ENCODE measurements around the gene TP53TG5. TPM values are rescaled to one million over a fixed set of nuclear protein-coding genes. Genes with fewer than 3 reads are reported as not detected.

The TP53TG5 gene
- total RNA-seq, 1 donor from 2014 or later: not detected

- Histone ChIP-seq H3K27me3 (ENCODE audit: insufficient read depth, low read length) (no peaks in the 10 kb centered on the region), H3K4me2 (ENCODE audit: low read length) (peak overlapping the region; percentile 71), H3K4me3 (ENCODE audit: insufficient read depth, low read depth, low read length) (no peak overlapping the region), H3K36me3 (ENCODE audit: insufficient read depth, low read length) (peaks cover 30% of the 10 kb centered on the region), H3K79me2 (ENCODE audit: insufficient read depth, low read length) (peaks cover 29% of the 10 kb centered on the region), H3K27ac (ENCODE audit: low read depth, low read length) (peak overlapping the region; percentile 90), H3K4me1 (ENCODE audit: insufficient read depth, low read length) (peaks cover 27% of the 10 kb centered on the region), H2AFZ (ENCODE audit: low read depth, low read length) (no peak overlapping the region), H4K20me1 (ENCODE audit: insufficient read depth, low read length) (peaks cover 12% of the 10 kb centered on the region), H3K9me3 (ENCODE audit: insufficient read depth, low read depth, low read length) (no peaks in the 10 kb centered on the region), H3K9ac (ENCODE audit: low read length) (peak overlapping the region; percentile 60)
- TF ChIP-seq, protein P1, sequence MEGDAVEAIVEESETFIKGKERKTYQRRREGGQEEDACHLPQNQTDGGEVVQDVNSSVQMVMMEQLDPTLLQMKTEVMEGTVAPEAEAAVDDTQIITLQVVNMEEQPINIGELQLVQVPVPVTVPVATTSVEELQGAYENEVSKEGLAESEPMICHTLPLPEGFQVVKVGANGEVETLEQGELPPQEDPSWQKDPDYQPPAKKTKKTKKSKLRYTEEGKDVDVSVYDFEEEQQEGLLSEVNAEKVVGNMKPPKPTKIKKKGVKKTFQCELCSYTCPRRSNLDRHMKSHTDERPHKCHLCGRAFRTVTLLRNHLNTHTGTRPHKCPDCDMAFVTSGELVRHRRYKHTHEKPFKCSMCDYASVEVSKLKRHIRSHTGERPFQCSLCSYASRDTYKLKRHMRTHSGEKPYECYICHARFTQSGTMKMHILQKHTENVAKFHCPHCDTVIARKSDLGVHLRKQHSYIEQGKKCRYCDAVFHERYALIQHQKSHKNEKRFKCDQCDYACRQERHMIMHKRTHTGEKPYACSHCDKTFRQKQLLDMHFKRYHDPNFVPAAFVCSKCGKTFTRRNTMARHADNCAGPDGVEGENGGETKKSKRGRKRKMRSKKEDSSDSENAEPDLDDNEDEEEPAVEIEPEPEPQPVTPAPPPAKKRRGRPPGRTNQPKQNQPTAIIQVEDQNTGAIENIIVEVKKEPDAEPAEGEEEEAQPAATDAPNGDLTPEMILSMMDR (IDR thresholded peaks at IDR 0.05; ENCODE audit: insufficient read depth, low read depth, low read length): no peak
- TF ChIP-seq EZH2 (IDR thresholded peaks at IDR 0.05; ENCODE audit: insufficient read depth, low read length): no peak
- Mint-ChIP-seq H3K27me3 (ENCODE audit: low read depth, unreplicated experiment) (no peaks in the 10 kb centered on the region), H3K4me3 (ENCODE audit: unreplicated experiment) (no peak overlapping the region), H3K27ac (ENCODE audit: unreplicated experiment) (no peak overlapping the region), H3K36me3 (ENCODE audit: low read depth, unreplicated experiment) (no peaks in the 10 kb centered on the region), H3K9me3 (ENCODE audit: unreplicated experiment) (no peaks in the 10 kb centered on the region), H3K4me1 (ENCODE audit: low read depth, unreplicated experiment) (no peaks in the 10 kb centered on the region)
- no peak for DNase-seq (ENCODE audit: low read depth)
- FAIRE-seq: no peak
Observed at GRCh38 chr20:45420125-45420524, 42.0 kb upstream of the TP53TG5 start.

DNA sequence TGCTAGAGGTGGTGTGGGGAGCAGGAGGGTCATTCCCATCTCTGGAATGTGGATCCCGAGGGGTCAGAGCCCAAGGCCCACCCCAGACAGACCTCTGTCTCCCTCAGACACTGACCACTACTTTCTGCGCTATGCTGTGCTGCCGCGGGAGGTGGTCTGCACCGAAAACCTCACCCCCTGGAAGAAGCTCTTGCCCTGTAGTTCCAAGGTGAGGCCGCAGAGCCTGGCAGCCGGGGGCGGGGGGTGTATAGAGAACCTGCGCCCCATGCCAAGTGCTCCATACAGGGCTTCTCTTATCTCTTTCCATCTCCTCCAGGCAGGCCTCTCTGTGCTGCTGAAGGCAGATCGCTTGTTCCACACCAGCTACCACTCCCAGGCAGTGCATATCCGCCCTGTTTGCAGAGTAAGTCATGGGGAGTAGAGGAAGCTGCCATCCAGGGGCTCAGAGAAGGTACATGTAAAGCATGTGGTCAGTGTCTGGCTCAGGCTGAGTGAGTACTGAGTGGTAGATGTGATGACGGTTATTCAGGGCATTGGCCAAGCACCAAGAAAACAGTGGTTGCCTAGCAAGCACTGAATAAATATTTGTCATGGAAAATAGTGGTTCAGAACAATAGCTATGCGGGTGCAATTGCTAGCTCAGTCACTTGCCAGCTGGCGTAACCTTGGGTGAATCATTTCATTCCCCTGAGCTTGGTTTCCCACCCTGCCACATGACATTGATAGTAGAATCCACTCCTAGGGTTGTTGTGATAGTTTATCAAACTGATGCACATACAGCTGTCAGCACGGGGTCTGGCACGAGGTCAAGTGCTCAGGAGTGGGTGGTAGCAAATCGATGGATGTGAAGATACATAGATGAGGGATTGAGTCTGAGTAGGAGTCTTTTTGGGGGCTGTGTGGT, 41.3 kb upstream of the TP53TG5 start:
- H3K9me3 Mint-ChIP-seq (ENCODE audit: unreplicated experiment): no peaks in the 10 kb centered on the region
- Histone ChIP-seq H3K4me2 (ENCODE audit: low read length) (peak overlapping the region; percentile 71), H3K4me3 (ENCODE audit: insufficient read depth, low read depth, low read length) (no peak overlapping the region), H3K27ac (ENCODE audit: low read depth, low read length) (peak overlapping the region; percentile 90), H3K27me3 (ENCODE audit: insufficient read depth, low read length) (no peaks in the 10 kb centered on the region), H3K9me3 (ENCODE audit: insufficient read depth, low read depth, low read length) (no peaks in the 10 kb centered on the region), H3K36me3 (ENCODE audit: insufficient read depth, low read length) (peaks cover 26% of the 10 kb centered on the region), H3K4me1 (ENCODE audit: insufficient read depth, low read length) (peaks cover 27% of the 10 kb centered on the region), H4K20me1 (ENCODE audit: insufficient read depth, low read length) (peaks cover 12% of the 10 kb centered on the region), H2AFZ (ENCODE audit: low read depth, low read length) (no peak overlapping the region), H3K79me2 (ENCODE audit: insufficient read depth, low read length) (peaks cover 29% of the 10 kb centered on the region), H3K9ac (ENCODE audit: low read length) (peak overlapping the region; percentile 70)
- H3K27ac Mint-ChIP-seq (ENCODE audit: unreplicated experiment): no peak overlapping the region
- H3K27me3 Mint-ChIP-seq (ENCODE audit: low read depth, unreplicated experiment): no peaks in the 10 kb centered on the region
- FAIRE-seq: peak; percentile 64
- no peak for TF ChIP-seq EZH2 (IDR thresholded peaks at IDR 0.05; ENCODE audit: insufficient read depth, low read length)
- TF ChIP-seq, protein P1 (IDR thresholded peaks at IDR 0.05; ENCODE audit: insufficient read depth, low read depth, low read length): no peak
- no peaks in the 10 kb centered on the region for H3K4me1 Mint-ChIP-seq (ENCODE audit: low read depth, unreplicated experiment)
- H3K36me3 Mint-ChIP-seq (ENCODE audit: low read depth, unreplicated experiment): no peaks in the 10 kb centered on the region
- H3K4me3 Mint-ChIP-seq (ENCODE audit: unreplicated experiment): no peak overlapping the region
- DNase-seq (ENCODE audit: low read depth): peak; percentile 97

GRCh38 chr20:45416917-45417316, 38.8 kb upstream of the TP53TG5 start:
- Histone ChIP-seq H4K20me1 (ENCODE audit: insufficient read depth, low read length) (peaks cover 12% of the 10 kb centered on the region), H3K9me3 (ENCODE audit: insufficient read depth, low read depth, low read length) (no peaks in the 10 kb centered on the region), H3K27me3 (ENCODE audit: insufficient read depth, low read length) (no peaks in the 10 kb centered on the region), H2AFZ (ENCODE audit: low read depth, low read length) (no peak overlapping the region), H3K27ac (ENCODE audit: low read depth, low read length) (no peak overlapping the region), H3K4me2 (ENCODE audit: low read length) (peak overlapping the region; percentile 91), H3K79me2 (ENCODE audit: insufficient read depth, low read length) (peaks cover 29% of the 10 kb centered on the region), H3K4me3 (ENCODE audit: insufficient read depth, low read depth, low read length) (peak overlapping the region; percentile 79), H3K4me1 (ENCODE audit: insufficient read depth, low read length) (peaks cover 27% of the 10 kb centered on the region), H3K9ac (ENCODE audit: low read length) (peak overlapping the region; percentile 92), H3K36me3 (ENCODE audit: insufficient read depth, low read length) (peaks cover 17% of the 10 kb centered on the region)
- no peak for FAIRE-seq
- no peaks in the 10 kb centered on the region for H3K27me3 Mint-ChIP-seq (ENCODE audit: low read depth, unreplicated experiment)
- TF ChIP-seq EZH2 (IDR thresholded peaks at IDR 0.05; ENCODE audit: insufficient read depth, low read length): no peak
- TF ChIP-seq, protein P1 (IDR thresholded peaks at IDR 0.05; ENCODE audit: insufficient read depth, low read depth, low read length): no peak
- no peak overlapping the region for H3K27ac Mint-ChIP-seq (ENCODE audit: unreplicated experiment)
- DNase-seq (ENCODE audit: low read depth): no peak
- H3K4me1 Mint-ChIP-seq (ENCODE audit: low read depth, unreplicated experiment): no peaks in the 10 kb centered on the region
- H3K36me3 Mint-ChIP-seq (ENCODE audit: low read depth, unreplicated experiment): peaks cover 1% of the 10 kb centered on the region
- H3K9me3 Mint-ChIP-seq (ENCODE audit: unreplicated experiment): no peaks in the 10 kb centered on the region
- peak overlapping the region; percentile 94 for H3K4me3 Mint-ChIP-seq (ENCODE audit: unreplicated experiment)
